HEK293T (cell line): ENCODE data around the gene ZC3H15.
"Not testable (repeated sequence)": the region's sequence is repeated elsewhere in the genome, so short reads cannot be mapped to it uniquely, and the experiment has no call there.

Experiments
- ARNT ChIP-seq: fragments of 450-650 bp; IDR thresholded peaks from 2 replicates; pipeline ENCODE4 v1.6.1; 2017; ENCODE audit warnings: mild to moderate bottlenecking
- ELF4 ChIP-seq: fragments of 450-650 bp; IDR thresholded peaks from 2 replicates; pipeline ENCODE4 v1.6.1; 2017; ENCODE audit warnings: antibody characterized with exemption
- FOXA1 ChIP-seq: fragments of 450-650 bp; IDR thresholded peaks from 2 replicates; pipeline ENCODE4 v1.6.1; 2016; ENCODE audit warnings: mild to moderate bottlenecking
- FOXK2 ChIP-seq: fragments of 450-650 bp; IDR thresholded peaks from 2 replicates; pipeline ENCODE4 v1.6.1; 2016; ENCODE audit warnings: mild to moderate bottlenecking
- HDGF ChIP-seq: fragments of 450-650 bp; IDR thresholded peaks from 2 replicates; pipeline ENCODE4 v1.6.1; 2017; ENCODE audit warnings: antibody characterized with exemption, borderline replicate concordance
- NFRKB ChIP-seq: fragments of 450-650 bp; IDR thresholded peaks from 2 replicates; pipeline ENCODE4 v1.6.1; 2016; ENCODE audit warnings: mild to moderate bottlenecking, moderate library complexity
- PKNOX1 ChIP-seq: fragments of 450-650 bp; IDR thresholded peaks from 2 replicates; pipeline ENCODE4 v1.6.1; 2016
- SP1 ChIP-seq: fragments of 450-650 bp; IDR thresholded peaks from 2 replicates; pipeline ENCODE4 v1.6.1; 2017
- SUZ12 ChIP-seq: fragments of 450-650 bp; IDR thresholded peaks from 2 replicates; pipeline ENCODE4 v1.6.1; 2016; ENCODE audit warnings: mild to moderate bottlenecking
- TARDBP ChIP-seq: fragments of 450-650 bp; IDR thresholded peaks from 2 replicates; pipeline ENCODE4 v1.6.1; 2016
- ZNF384 ChIP-seq: fragments of 450-650 bp; IDR thresholded peaks from 2 replicates; pipeline ENCODE4 v1.6.1; 2016

- not testable (repeated sequence) for TF ChIP-seq ELF4, FOXA1, HDGF, ARNT, TARDBP, ZNF384, NFRKB, SP1, PKNOX1, SUZ12, FOXK2
Measured at GRCh38 chr2:186474239-186474638, 11.8 kb upstream of the ZC3H15 start.
